Type B pancreatic cell (in vitro differentiated cells): ENCODE measurements around the gene RAPGEF5. TPM values are rescaled to one million over a fixed set of nuclear protein-coding genes. Genes with fewer than 3 reads are reported as not detected.

Experiments used
- DNase-seq: peaks from one replicate; pipeline ENCODE4 v3.0.0; 2021; ENCODE audit warnings: mixed read lengths; ENCODE audit not compliant: unreplicated experiment; ENCODE audit errors: extremely low spot score
- H3K27ac Mint-ChIP-seq: 2 replicates; pipeline ENCODE4 v1.8.0; 2021; ENCODE audit warnings: mild to moderate bottlenecking, mixed read lengths
- H3K27me3 Mint-ChIP-seq: 2 replicates; pipeline ENCODE4 v1.8.0; 2021; ENCODE audit warnings: mixed read lengths
- H3K36me3 Mint-ChIP-seq: 2 replicates; pipeline ENCODE4 v1.8.0; 2021; ENCODE audit warnings: mixed read lengths
- H3K4me1 Mint-ChIP-seq: one replicate; pipeline ENCODE4 v1.8.0; 2021; ENCODE audit warnings: mixed read lengths; ENCODE audit not compliant: unreplicated experiment
- H3K4me3 Mint-ChIP-seq: 2 replicates; pipeline ENCODE4 v1.8.0; 2021; ENCODE audit warnings: mild to moderate bottlenecking, mixed read lengths
- H3K9me3 Mint-ChIP-seq: 2 replicates; pipeline ENCODE4 v1.8.0; 2021; ENCODE audit warnings: mixed read lengths
- CTCF ChIP-seq: fragments of 200-600 bp; sonication (generic); conservative IDR thresholded peaks from 2 replicates; pipeline ENCODE4 v1.5.0; 2021; ENCODE audit warnings: antibody characterized with exemption, mild to moderate bottlenecking
- total RNA-seq: library from RNA; stranded (reverse); gene quantifications from 2 replicates; pipeline ENCODE4 v1.2.1, GENCODE V29; 2021; ENCODE audit warnings: low replicate concordance

The RAPGEF5 gene
- total RNA-seq, 1 donor from 2014 or later: 13.3 TPM

- no peak for DNase-seq
- peaks cover 6% of the 10 kb centered on the region for H3K4me1 Mint-ChIP-seq
- H3K27me3 Mint-ChIP-seq: no peaks in the 10 kb centered on the region
- H3K36me3 Mint-ChIP-seq: no peaks in the 10 kb centered on the region
- H3K27ac Mint-ChIP-seq: no peak overlapping the region
- H3K9me3 Mint-ChIP-seq: no peaks in the 10 kb centered on the region
- no peak for TF ChIP-seq CTCF
- H3K4me3 Mint-ChIP-seq: no peak overlapping the region
These were observed 122.7 kb downstream of the RAPGEF5 start for GRCh38 chr7:22234227-22234626.

- no peak for DNase-seq
- Mint-ChIP-seq H3K4me3 (no peak overlapping the region), H3K36me3 (no peaks in the 10 kb centered on the region), H3K27ac (no peak overlapping the region), H3K4me1 (no peaks in the 10 kb centered on the region), H3K27me3 (no peaks in the 10 kb centered on the region), H3K9me3 (no peaks in the 10 kb centered on the region)
- no peak for TF ChIP-seq CTCF
These were observed 125.1 kb downstream of the RAPGEF5 start for GRCh38 chr7:22231806-22232205.

GRCh38 chr7:22231141-22231540 lies 125.8 kb downstream of the RAPGEF5 start:
- H3K9me3 Mint-ChIP-seq: no peaks in the 10 kb centered on the region
- H3K27ac Mint-ChIP-seq: no peak overlapping the region
- no peaks in the 10 kb centered on the region for H3K4me1 Mint-ChIP-seq
- no peak overlapping the region for H3K4me3 Mint-ChIP-seq
- no peaks in the 10 kb centered on the region for H3K36me3 Mint-ChIP-seq
- no peak for TF ChIP-seq CTCF
- no peak for DNase-seq
- H3K27me3 Mint-ChIP-seq: no peaks in the 10 kb centered on the region

- no peaks in the 10 kb centered on the region for H3K9me3 Mint-ChIP-seq
- H3K4me3 Mint-ChIP-seq: no peak overlapping the region
- H3K36me3 Mint-ChIP-seq: no peaks in the 10 kb centered on the region
- no peak for DNase-seq
- TF ChIP-seq CTCF: no peak
- H3K27ac Mint-ChIP-seq: no peak overlapping the region
- no peaks in the 10 kb centered on the region for H3K4me1 Mint-ChIP-seq
- no peaks in the 10 kb centered on the region for H3K27me3 Mint-ChIP-seq
These were observed 126.7 kb downstream of the RAPGEF5 start for GRCh38 chr7:22230238-22230637.

GRCh38 chr7:22229148-22229547 lies 127.8 kb downstream of the RAPGEF5 start:
- Mint-ChIP-seq H3K36me3 (no peaks in the 10 kb centered on the region), H3K27ac (no peak overlapping the region), H3K9me3 (no peaks in the 10 kb centered on the region), H3K4me3 (no peak overlapping the region), H3K27me3 (no peaks in the 10 kb centered on the region), H3K4me1 (no peaks in the 10 kb centered on the region)
- no peak for TF ChIP-seq CTCF
- DNase-seq: no peak

GRCh38 chr7:22223807-22224206 lies 133.1 kb downstream of the RAPGEF5 start:
- TF ChIP-seq CTCF: no peak
- Mint-ChIP-seq H3K4me3 (no peak overlapping the region), H3K36me3 (no peaks in the 10 kb centered on the region), H3K27me3 (no peaks in the 10 kb centered on the region), H3K9me3 (no peaks in the 10 kb centered on the region), H3K27ac (no peak overlapping the region), H3K4me1 (no peaks in the 10 kb centered on the region)
- DNase-seq: no peak
